MM.1S (cell line): ENCODE results near the gene GFI1B.

Experiments used
- CTCF ChIP-seq: fragments of 300-600 bp; sonication (generic); IDR thresholded peaks from 2 replicates; pipeline ENCODE4 v1.5.1; 2016; ENCODE audit warnings: antibody characterized with exemption, low read length, mixed read lengths
- EZH2 ChIP-seq: fragments of 300-600 bp; sonication (generic); optimal IDR thresholded peaks from 2 replicates; pipeline ENCODE3; 2017; ENCODE audit warnings: low read depth, mild to moderate bottlenecking, antibody characterized with exemption, low read length, mixed read lengths

GRCh38 chr9:132978451-132979131 is at the start of gene GFI1B:
- TF ChIP-seq CTCF = no peak
- no peak for TF ChIP-seq EZH2
